MM.1S (cell line): ENCODE measurements around the gene CDH16.

Experiments
- DNase-seq: peaks from one replicate; pipeline ENCODE4 v3.0.0-alpha.2; 2015
- H2AFZ ChIP-seq: fragments of 300-600 bp; sonication (generic); 2 replicates; pipeline ENCODE4 v1.6.0; 2016; ENCODE audit warnings: antibody characterized with exemption, low read length
- H3F3A ChIP-seq: fragments of 300-600 bp; sonication (generic); 2 replicates; pipeline ENCODE4 v1.6.1; 2016; ENCODE audit warnings: mild to moderate bottlenecking, antibody characterized with exemption, low read length, moderate library complexity, mixed read lengths; ENCODE audit not compliant: insufficient read depth
- H3K27ac ChIP-seq: fragments of 300-600 bp; sonication (generic); 2 replicates; pipeline ENCODE4 v1.5.1; 2016; ENCODE audit warnings: mild to moderate bottlenecking, low read length
- H3K27me3 ChIP-seq: fragments of 300-600 bp; sonication (generic); replicated peaks from 2 replicates; pipeline ENCODE4 v1.6.0; 2016; ENCODE audit warnings: low read length; ENCODE audit not compliant: insufficient read depth
- H3K36me3 ChIP-seq: fragments of 300-600 bp; sonication (generic); replicated peaks from 2 replicates; pipeline ENCODE4 v1.6.1; 2016; ENCODE audit warnings: mild to moderate bottlenecking, low read length, mixed read lengths; ENCODE audit not compliant: insufficient read depth
- H3K4me1 ChIP-seq: fragments of 300-600 bp; sonication (generic); 2 replicates; pipeline ENCODE4 v1.6.1; 2016; ENCODE audit warnings: low read length, mixed read lengths
- H3K4me2 ChIP-seq: fragments of 300-600 bp; sonication (generic); 2 replicates; pipeline ENCODE4 v1.6.0; 2016; ENCODE audit warnings: low read depth, low read length
- H3K4me3 ChIP-seq: fragments of 300-600 bp; sonication (generic); 2 replicates; pipeline ENCODE4 v1.5.1; 2016; ENCODE audit warnings: low read length, mixed read lengths
- H3K79me2 ChIP-seq: fragments of 300-600 bp; sonication (generic); 2 replicates; pipeline ENCODE4 v1.6.1; 2016; ENCODE audit warnings: mixed run types, low read length, mixed read lengths
- H3K9ac ChIP-seq: fragments of 300-600 bp; sonication (generic); 2 replicates; pipeline ENCODE4 v1.6.1; 2016; ENCODE audit warnings: low read length, mixed read lengths
- H3K9me2 ChIP-seq: fragments of 300-600 bp; sonication (generic); replicated peaks from 2 replicates; pipeline ENCODE4 v1.6.1; 2016; ENCODE audit warnings: mild to moderate bottlenecking, low read length, mixed read lengths; ENCODE audit not compliant: insufficient read depth
- H3K9me3 ChIP-seq: fragments of 300-600 bp; sonication (generic); replicated peaks from 2 replicates; pipeline ENCODE4 v1.6.1; 2016; ENCODE audit warnings: mild to moderate bottlenecking, low read length, mixed read lengths; ENCODE audit not compliant: insufficient read depth
- H4K20me1 ChIP-seq: fragments of 300-600 bp; sonication (generic); 2 replicates; pipeline ENCODE4 v1.6.1; 2016; ENCODE audit warnings: mild to moderate bottlenecking, low read length, moderate library complexity, mixed read lengths; ENCODE audit not compliant: insufficient read depth
- EZH2 ChIP-seq: fragments of 300-600 bp; sonication (generic); optimal IDR thresholded peaks from 2 replicates; pipeline ENCODE3; 2017; ENCODE audit warnings: low read depth, mild to moderate bottlenecking, antibody characterized with exemption, low read length, mixed read lengths
- EZH2phosphoT487 ChIP-seq: fragments of 300-600 bp; sonication (generic); IDR thresholded peaks from 2 replicates; pipeline ENCODE4 v1.6.1; 2018; ENCODE audit warnings: antibody characterized with exemption, low read length
- TF ChIP-seq, protein P1 (sequence below): fragments of 300-600 bp; sonication (generic); IDR thresholded peaks from 2 replicates; pipeline ENCODE4 v1.5.1; 2016; ENCODE audit warnings: antibody characterized with exemption, low read length, mixed read lengths

Gene CDH16

DNA sequence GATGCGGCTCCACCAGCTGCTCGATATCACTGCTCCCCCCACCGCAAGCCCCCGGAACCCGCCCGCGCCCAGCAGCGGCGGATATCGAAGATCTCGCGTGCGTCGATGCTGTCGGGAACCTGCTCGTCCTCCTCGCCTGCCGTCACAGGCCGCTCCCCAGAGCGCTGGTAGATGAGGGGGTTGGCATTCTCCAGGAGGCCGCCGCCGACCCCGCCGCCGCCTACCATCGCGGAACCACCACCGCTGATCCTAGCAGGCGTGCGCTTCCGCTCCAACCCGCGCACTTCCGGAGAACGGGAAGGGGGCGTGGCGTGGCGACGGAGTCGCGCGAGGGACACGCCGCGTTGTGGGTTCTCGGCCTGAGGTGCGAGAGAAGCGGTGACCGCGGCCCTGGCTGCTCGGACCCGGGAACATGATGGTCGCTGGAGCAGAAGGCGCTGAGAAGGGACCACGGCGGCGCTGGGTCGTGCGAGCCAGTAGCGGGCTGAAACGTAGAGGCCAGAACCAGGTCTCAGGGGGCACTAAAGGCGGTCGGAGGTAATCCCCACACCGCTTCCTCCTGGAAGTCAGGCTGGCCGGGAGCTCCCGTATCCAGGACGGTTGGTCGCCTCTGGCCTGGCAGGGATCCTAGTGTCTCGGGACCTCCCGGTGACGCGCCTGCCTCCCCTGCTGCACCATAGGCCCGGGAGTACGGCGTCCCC is 15.6 kb upstream of the CDH16 start, which contains the start of gene CIAO2B:
Gene CIAO2B (minus strand): TSS at position 265 of the 701 bp plus-strand sequence. CDS start 38 bp downstream, at position 227.
- peak; percentile 90 for DNase-seq
- Histone ChIP-seq H3K4me3 (peak within 1 kb of the TSS; percentile 93), H3K9me3 (no peaks in the 10 kb centered on the region), H3K4me2 (peak within 1 kb of the TSS; percentile 86), H3K79me2 (peaks cover 41% of the 10 kb centered on the region), H3K4me1 (0 out of 2 replicates have a peak, but pooled peaks cover 4% of the 10 kb centered on the region), H3K9ac (peak within 1 kb of the TSS; percentile 91), H3K27me3 (no peaks in the 10 kb centered on the region), H3F3A (no peaks in the 10 kb centered on the region; the same call in 1 of the 2 replicates), H3K27ac (peak within 1 kb of the TSS; percentile 53), H3K9me2 (no peaks in the 10 kb centered on the region), H2AFZ (peak within 1 kb of the TSS; percentile 68), H3K36me3 (no peaks in the 10 kb centered on the region), H4K20me1 (no peaks in the 10 kb centered on the region)
- TF ChIP-seq, protein P1, sequence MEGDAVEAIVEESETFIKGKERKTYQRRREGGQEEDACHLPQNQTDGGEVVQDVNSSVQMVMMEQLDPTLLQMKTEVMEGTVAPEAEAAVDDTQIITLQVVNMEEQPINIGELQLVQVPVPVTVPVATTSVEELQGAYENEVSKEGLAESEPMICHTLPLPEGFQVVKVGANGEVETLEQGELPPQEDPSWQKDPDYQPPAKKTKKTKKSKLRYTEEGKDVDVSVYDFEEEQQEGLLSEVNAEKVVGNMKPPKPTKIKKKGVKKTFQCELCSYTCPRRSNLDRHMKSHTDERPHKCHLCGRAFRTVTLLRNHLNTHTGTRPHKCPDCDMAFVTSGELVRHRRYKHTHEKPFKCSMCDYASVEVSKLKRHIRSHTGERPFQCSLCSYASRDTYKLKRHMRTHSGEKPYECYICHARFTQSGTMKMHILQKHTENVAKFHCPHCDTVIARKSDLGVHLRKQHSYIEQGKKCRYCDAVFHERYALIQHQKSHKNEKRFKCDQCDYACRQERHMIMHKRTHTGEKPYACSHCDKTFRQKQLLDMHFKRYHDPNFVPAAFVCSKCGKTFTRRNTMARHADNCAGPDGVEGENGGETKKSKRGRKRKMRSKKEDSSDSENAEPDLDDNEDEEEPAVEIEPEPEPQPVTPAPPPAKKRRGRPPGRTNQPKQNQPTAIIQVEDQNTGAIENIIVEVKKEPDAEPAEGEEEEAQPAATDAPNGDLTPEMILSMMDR: no peak

DNA sequence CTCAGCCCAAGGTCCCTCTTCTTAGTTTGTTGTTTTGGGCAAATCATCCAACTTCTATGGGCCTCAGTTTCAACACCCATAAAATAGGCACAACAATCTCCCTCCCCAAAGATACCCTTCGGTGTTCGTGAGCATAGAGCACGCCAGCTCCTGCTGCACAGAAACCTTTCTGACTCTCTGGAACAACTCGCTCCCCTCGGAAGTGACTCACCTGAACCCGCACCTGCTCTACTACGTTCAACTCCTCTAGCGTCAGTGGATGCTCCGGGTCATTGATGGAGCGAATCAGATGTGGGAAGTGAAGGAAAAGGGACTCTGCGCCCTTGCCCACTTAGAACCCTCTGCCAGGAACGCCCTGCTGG is 15.1 kb upstream of the CDH16 start:
- TF ChIP-seq EZH2 (no peak), EZH2phosphoT487 (no peak)
- TF ChIP-seq, protein P1: no peak
- peak; percentile 37 for DNase-seq
- H3K9me2 ChIP-seq: no peaks in the 10 kb centered on the region
- H3K9ac ChIP-seq: peak overlapping the region; percentile 91
- no peaks in the 10 kb centered on the region; the same call in 1 of the 2 replicates for H3F3A ChIP-seq
- peak overlapping the region; percentile 93 for H3K4me3 ChIP-seq
- H3K4me1 ChIP-seq: 0 out of 2 replicates have a peak, but pooled peaks cover 4% of the 10 kb centered on the region
- no peaks in the 10 kb centered on the region for H4K20me1 ChIP-seq
- H3K36me3 ChIP-seq: no peaks in the 10 kb centered on the region
- H3K79me2 ChIP-seq: peaks cover 41% of the 10 kb centered on the region
- peak overlapping the region; percentile 68 for H2AFZ ChIP-seq
- H3K9me3 ChIP-seq: no peaks in the 10 kb centered on the region
- peak overlapping the region; percentile 53 for H3K27ac ChIP-seq
- H3K4me2 ChIP-seq: peak overlapping the region; percentile 77
- no peaks in the 10 kb centered on the region for H3K27me3 ChIP-seq

DNA sequence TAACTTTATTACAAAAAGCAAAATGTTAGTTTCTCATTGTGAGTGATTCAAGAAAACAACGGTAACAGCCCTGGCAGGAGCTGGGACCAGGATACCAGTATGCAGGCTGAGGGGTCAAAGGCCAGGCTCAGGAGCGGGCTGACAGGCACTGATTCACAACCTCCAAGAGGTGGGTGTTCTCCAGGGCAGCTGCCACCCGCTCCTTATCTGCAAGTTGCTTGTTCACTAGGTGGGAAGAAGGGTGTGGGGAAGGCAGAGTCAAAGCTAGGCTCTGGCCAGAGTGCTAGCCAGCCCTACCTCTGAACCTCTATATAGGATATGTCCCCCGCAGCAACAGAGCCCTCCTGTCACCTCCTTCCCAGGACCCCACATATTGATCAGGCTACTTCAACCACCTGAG is 13.4 kb upstream of the CDH16 start:
- TF ChIP-seq, protein P1: no peak
- TF ChIP-seq EZH2: no peak
- TF ChIP-seq EZH2phosphoT487: no peak
- Histone ChIP-seq H4K20me1 (no peaks in the 10 kb centered on the region), H3K9me3 (no peaks in the 10 kb centered on the region), H3K4me1 (0 out of 2 replicates have a peak, but pooled peaks cover 4% of the 10 kb centered on the region), H3K79me2 (peaks cover 41% of the 10 kb centered on the region), H3K4me2 (no peak overlapping the region), H3K27me3 (no peaks in the 10 kb centered on the region), H3K27ac (no peak overlapping the region), H3F3A (no peaks in the 10 kb centered on the region; the same call in 1 of the 2 replicates), H3K9me2 (no peaks in the 10 kb centered on the region), H2AFZ (no peak overlapping the region), H3K36me3 (no peaks in the 10 kb centered on the region), H3K9ac (no peak overlapping the region), H3K4me3 (no peak overlapping the region)
- no peak for DNase-seq
